ENCODE data around the gene LHPP.
"Not testable (repeated sequence)": the region's sequence is repeated elsewhere in the genome, so short reads cannot be mapped to it uniquely, and the experiment has no call there.

LHPP gene

DNA sequence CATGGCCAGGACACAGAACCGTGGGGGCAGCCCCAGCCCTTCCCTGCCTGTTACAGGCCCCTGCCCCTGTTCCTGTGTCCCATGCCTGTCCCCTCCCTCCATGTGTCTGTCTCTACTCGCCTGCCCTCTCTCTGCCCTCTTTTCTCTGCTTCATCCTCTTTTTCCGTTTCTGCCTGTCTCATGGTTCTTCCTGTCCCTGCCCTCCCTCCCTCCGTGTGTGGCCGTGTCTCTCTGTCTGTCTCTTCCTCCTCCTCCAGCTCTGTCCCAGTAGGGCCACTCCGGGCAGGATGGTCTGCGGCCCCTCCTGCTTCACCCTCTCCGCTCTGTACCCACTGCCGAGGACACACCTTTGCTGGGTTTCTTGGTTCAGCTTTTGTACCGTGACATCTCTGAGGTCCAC lies 145.2 kb downstream of the LHPP start:
- DNase-seq (ENCODE audit: low read depth), result peak; percentile 66
- no peak for TF ChIP-seq MYC (IDR thresholded peaks at IDR 0.05; ENCODE audit: low read depth, low read length)
- TF ChIP-seq CTCF (IDR thresholded peaks at IDR 0.05; ENCODE audit: low read depth, low read length), result no peak
- TF ChIP-seq, protein P1, sequence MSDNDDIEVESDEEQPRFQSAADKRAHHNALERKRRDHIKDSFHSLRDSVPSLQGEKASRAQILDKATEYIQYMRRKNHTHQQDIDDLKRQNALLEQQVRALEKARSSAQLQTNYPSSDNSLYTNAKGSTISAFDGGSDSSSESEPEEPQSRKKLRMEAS (IDR thresholded peaks at IDR 0.05; ENCODE audit: low read depth, low read length), result no peak
- TF ChIP-seq POLR2A (IDR thresholded peaks at IDR 0.05; ENCODE audit: extremely low read depth, insufficient read length), result no peak
- H3K4me3 ChIP-seq (ENCODE audit: low read depth, low read length), result no peak overlapping the region

- no peak for DNase-seq (ENCODE audit: low read depth)
- no peak for TF ChIP-seq POLR2A (IDR thresholded peaks at IDR 0.05; ENCODE audit: extremely low read depth, insufficient read length)
- TF ChIP-seq MYC (IDR thresholded peaks at IDR 0.05; ENCODE audit: low read depth, low read length), result no peak
- TF ChIP-seq, protein P1 (IDR thresholded peaks at IDR 0.05; ENCODE audit: low read depth, low read length), result no peak
- TF ChIP-seq CTCF (IDR thresholded peaks at IDR 0.05; ENCODE audit: low read depth, low read length), result no peak
- no peak overlapping the region for H3K4me3 ChIP-seq (ENCODE audit: low read depth, low read length)
These were observed 146.1 kb downstream of the LHPP start for GRCh38 chr10:124607693-124608092.

DNA sequence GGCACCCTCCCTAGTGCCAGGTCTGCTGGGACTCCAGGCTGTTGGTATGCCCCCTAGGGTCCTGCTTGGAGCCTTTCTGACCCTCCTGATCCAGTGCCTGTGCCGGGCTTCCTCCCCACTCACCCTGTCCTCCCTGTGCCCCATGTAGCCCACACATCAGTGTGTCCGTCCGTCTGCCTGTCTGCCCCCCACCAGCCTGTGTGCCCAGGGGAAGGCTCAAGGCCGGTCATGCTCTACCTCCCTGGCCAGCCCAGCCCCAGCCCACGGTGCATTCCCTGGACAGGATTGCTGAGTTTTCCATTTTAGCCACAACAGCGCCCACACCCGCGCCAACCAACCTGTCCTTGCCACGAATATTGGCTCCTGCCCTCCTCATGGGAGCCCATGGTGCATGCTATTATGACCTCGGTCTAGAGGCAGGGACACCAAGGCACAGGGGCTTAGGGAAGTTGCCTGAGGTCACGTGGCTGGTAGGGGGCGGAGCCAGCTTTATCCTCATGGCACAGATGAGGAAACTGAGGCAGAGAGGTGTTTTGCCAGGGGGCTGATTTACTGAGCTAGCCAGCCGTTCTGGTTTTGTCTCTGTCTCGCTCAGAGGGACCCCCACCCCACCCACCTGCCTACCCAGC lies 146.6 kb downstream of the LHPP start:
- no peak overlapping the region for H3K4me3 ChIP-seq (ENCODE audit: low read depth, low read length)
- DNase-seq (ENCODE audit: low read depth), result no peak
- TF ChIP-seq MYC (IDR thresholded peaks at IDR 0.05; ENCODE audit: low read depth, low read length) (no peak), POLR2A (IDR thresholded peaks at IDR 0.05; ENCODE audit: extremely low read depth, insufficient read length) (no peak), CTCF (IDR thresholded peaks at IDR 0.05; ENCODE audit: low read depth, low read length) (no peak)
- TF ChIP-seq, protein P1 (IDR thresholded peaks at IDR 0.05; ENCODE audit: low read depth, low read length), result no peak

- no peak for DNase-seq (ENCODE audit: low read depth)
- H3K4me3 ChIP-seq (ENCODE audit: low read depth, low read length), result no peak overlapping the region
- TF ChIP-seq CTCF (IDR thresholded peaks at IDR 0.05; ENCODE audit: low read depth, low read length), result no peak
- TF ChIP-seq, protein P1 (IDR thresholded peaks at IDR 0.05; ENCODE audit: low read depth, low read length), result no peak
- TF ChIP-seq POLR2A (IDR thresholded peaks at IDR 0.05; ENCODE audit: extremely low read depth, insufficient read length), result no peak
- no peak for TF ChIP-seq MYC (IDR thresholded peaks at IDR 0.05; ENCODE audit: low read depth, low read length)
These were observed 148.1 kb downstream of the LHPP start for GRCh38 chr10:124609698-124610097.

DNA sequence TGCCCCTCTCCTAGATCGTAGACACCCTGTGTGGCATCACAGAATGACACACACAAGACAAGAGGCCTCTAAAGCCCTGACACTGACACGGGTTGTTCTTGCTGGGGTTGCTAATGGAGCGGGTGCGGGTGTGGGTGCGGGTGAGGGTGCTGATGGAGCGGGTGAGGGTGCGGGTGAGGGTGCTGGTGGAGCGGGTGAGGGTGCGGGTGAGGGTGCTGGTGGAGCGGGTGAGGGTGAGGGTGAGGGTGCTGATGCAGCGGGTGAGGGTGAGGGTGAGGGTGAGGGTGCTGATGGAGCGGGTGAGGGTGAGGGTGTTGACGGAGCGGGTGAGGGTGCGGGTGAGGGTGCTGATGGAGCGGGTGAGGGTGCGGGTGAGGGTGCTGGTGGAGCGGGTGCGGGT lies 148.6 kb downstream of the LHPP start:
- not testable (repeated sequence) for H3K4me3 ChIP-seq (ENCODE audit: low read depth, low read length); DNase-seq (ENCODE audit: low read depth)

DNA sequence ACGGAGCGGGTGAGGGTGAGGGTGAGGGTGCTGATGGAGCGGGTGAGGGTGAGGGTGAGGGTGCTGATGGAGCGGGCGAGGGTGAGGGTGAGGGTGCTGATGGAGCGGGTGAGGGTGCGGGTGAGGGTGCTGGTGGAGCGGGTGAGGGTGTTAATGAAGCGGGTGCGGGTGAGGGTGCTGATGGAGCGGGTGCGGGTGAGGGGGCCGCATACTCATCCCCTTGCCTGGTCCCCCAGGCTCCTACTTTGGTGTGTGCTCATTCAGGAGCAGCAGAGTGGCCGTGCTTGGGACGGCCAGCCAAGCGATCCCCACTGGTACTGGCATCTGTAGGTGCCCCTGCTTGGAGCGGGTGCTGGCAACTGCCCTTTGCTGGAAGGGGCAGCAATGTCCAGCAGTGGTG lies 149.2 kb downstream of the LHPP start:
- not testable (repeated sequence) for DNase-seq (ENCODE audit: low read depth)
- H3K4me3 ChIP-seq (ENCODE audit: low read depth, low read length), result peak overlapping the region; percentile 11

- no peak for TF ChIP-seq POLR2A (IDR thresholded peaks at IDR 0.05; ENCODE audit: extremely low read depth, insufficient read length)
- TF ChIP-seq, protein P1 (IDR thresholded peaks at IDR 0.05; ENCODE audit: low read depth, low read length), result 0 out of 2 replicates have a peak, but pooled peaks have one; percentile 28
- peak; percentile 59 for TF ChIP-seq MYC (IDR thresholded peaks at IDR 0.05; ENCODE audit: low read depth, low read length)
- peak; percentile 99 for DNase-seq (ENCODE audit: low read depth)
These were observed 150.1 kb downstream of the LHPP start for GRCh38 chr10:124611738-124612137.

More at GRCh38 chr10:124611738-124612137, 150.1 kb downstream of the LHPP start:
- no peak overlapping the region for H3K4me3 ChIP-seq (ENCODE audit: low read depth, low read length)

All from NB4 (cell line).